Transverse colon (tissue), 4 donors: Measurements from ENCODE around the gene CRACDL. TPM values are rescaled to one million over a fixed set of nuclear protein-coding genes. Genes with fewer than 3 reads are reported as not detected.

Experiments
- DNase-seq: peaks from one replicate; pipeline ENCODE4 v3.0.0-alpha.2; 2019
- H3K27ac ChIP-seq, 4 donors: fragments of 200-600 bp; sonication (generic); 2 replicates each; pipeline ENCODE4 v1.5.1; 2016 to 2018; ENCODE audit warnings: inconsistent platforms in 4 of 4
- H3K27me3 ChIP-seq: fragments of 200-600 bp; sonication (generic); 2 replicates; pipeline ENCODE4 v1.5.1; 2017; ENCODE audit warnings: inconsistent platforms
- H3K36me3 ChIP-seq, 4 donors: fragments of 200-600 bp; sonication (generic); 2 replicates each; pipeline ENCODE4 v1.5.1; 2017 to 2019; ENCODE audit warnings: inconsistent platforms in 4 of 4
- H3K4me1 ChIP-seq, 4 donors: fragments of 200-600 bp; sonication (generic); 2 replicates each; pipeline ENCODE4 v1.5.1; 2017 to 2020; ENCODE audit warnings: inconsistent platforms in 4 of 4
- H3K4me3 ChIP-seq, 4 donors: fragments of 200-600 bp; sonication (generic); 1 replicate in 1 of 4; 2 replicates in 3 of 4; pipeline versions ENCODE4 v1.5.1 to v1.6.1; 2017 to 2019; ENCODE audit warnings: inconsistent platforms in 4 of 4
- H3K9me3 ChIP-seq, 2 donors: fragments of 200-600 bp; sonication (generic); 2 replicates each; pipeline ENCODE4 v1.5.1; 2017 to 2019; ENCODE audit warnings: inconsistent platforms in 2 of 2
- EP300 ChIP-seq: sonication (generic); formaldehyde crosslinking; IDR thresholded peaks from one replicate; pipeline ENCODE4 v1.6.1; 2017; ENCODE audit warnings: antibody characterized with exemption, low read depth
- POLR2A ChIP-seq: fragments of 450-650 bp; IDR thresholded peaks from one replicate; pipeline ENCODE4 v1.6.1; 2016; ENCODE audit warnings: antibody characterized with exemption, mild to moderate bottlenecking, moderate library complexity
- POLR2AphosphoS5 ChIP-seq, 3 donors: sonication (generic); formaldehyde crosslinking; IDR thresholded peaks; one replicate each; pipeline ENCODE4 v1.6.1; 2016; ENCODE audit warnings: antibody characterized with exemption in 3 of 3
- WGBS, 2 donors: methylation state at CpG; one replicate each; pipeline ENCODE4 v1.1.5; 2018; ENCODE audit warnings: low coverage in 1 of 2; 5-methylcytosine and 5-hydroxymethylcytosine counted together
- in situ Hi-C, 4 donors: fragments of 200-750 bp; cut with MboI; loops; one replicate each; pipeline versions ENCODE4 v1.15.0 to v1.15.1; 2017; ENCODE audit warnings: low sequenced_read_pairs in 3 of 4, low pct_ligation_motif_present in 1 of 4, low pct_unique_long_range_greater_than_20kb in 1 of 4
- intact Hi-C: fragments of 100-400 bp; cut with DNase I; formaldehyde crosslinking; loops from one replicate; pipeline ENCODE4 v1.15.1; 2023; ENCODE audit warnings: low total_unique reads
- total RNA-seq, 4 donors: library from RNA; depleted of rRNA; stranded (reverse); fragments of >200 nt; gene quantifications; one replicate each; pipeline ENCODE4 v1.1.0, GENCODE V29; 2016
- TF ChIP-seq, protein P1 (sequence below), 5 experiments: fragments of 200-600 bp in 3 of 5; fragments of 450-650 bp in 2 of 5; sonication (generic) in 3 of 5; IDR thresholded peaks; 1 replicate in 2 of 5; 2 replicates in 3 of 5; pipeline ENCODE4 v1.5.1; 2016 to 2017; ENCODE audit warnings: antibody characterized with exemption in 5 of 5, inconsistent platforms in 3 of 5, mild to moderate bottlenecking in 2 of 5, moderate library complexity in 1 of 5

Gene CRACDL
- total RNA-seq, 4 donors from 2014 or later, result 15.1 to 21.3 (median 16.9) TPM

DNA sequence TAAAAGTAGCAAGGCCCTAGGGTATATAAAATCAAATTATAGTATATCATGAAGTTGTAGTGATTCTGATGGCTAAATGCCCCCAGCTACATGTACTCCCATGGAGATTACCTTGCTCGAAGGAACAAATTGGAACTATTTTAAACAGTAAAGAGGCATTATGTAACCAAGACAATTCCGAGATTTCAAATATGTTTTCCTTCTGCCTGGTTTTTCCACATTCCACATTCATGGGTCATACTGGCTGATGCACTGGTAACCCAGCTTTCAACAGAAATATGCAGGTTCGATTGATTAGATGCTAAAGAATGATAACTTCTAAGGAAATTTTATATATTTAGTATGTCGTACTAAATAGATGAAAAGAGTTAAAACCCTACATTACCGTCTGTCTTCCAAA lies 142.8 kb downstream of the CRACDL start:
- H3K9me3 ChIP-seq, result no peaks in the 10 kb centered on the region
- 85 to 88% methylated on average over 5 of the region's 5 CpGs for WGBS, 2 donors
- H3K27me3 ChIP-seq, result no peaks in the 10 kb centered on the region
- no peaks in the 10 kb centered on the region for H3K4me1 ChIP-seq
- H3K27ac ChIP-seq, result no peak overlapping the region
- no peak for DNase-seq
- H3K4me3 ChIP-seq, result no peak overlapping the region
- in situ Hi-C loops, result no loop called here
- intact Hi-C loops, result loop anchor here (5.0 kb wide), 1 partner anchor 1061 kb away; no protein-coding TSS in a partner anchor
- no peak for TF ChIP-seq EP300
- TF ChIP-seq, protein P1, sequence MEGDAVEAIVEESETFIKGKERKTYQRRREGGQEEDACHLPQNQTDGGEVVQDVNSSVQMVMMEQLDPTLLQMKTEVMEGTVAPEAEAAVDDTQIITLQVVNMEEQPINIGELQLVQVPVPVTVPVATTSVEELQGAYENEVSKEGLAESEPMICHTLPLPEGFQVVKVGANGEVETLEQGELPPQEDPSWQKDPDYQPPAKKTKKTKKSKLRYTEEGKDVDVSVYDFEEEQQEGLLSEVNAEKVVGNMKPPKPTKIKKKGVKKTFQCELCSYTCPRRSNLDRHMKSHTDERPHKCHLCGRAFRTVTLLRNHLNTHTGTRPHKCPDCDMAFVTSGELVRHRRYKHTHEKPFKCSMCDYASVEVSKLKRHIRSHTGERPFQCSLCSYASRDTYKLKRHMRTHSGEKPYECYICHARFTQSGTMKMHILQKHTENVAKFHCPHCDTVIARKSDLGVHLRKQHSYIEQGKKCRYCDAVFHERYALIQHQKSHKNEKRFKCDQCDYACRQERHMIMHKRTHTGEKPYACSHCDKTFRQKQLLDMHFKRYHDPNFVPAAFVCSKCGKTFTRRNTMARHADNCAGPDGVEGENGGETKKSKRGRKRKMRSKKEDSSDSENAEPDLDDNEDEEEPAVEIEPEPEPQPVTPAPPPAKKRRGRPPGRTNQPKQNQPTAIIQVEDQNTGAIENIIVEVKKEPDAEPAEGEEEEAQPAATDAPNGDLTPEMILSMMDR (IDR thresholded peaks at IDR 0.05), result no peak
- TF ChIP-seq POLR2A, result no peak
- TF ChIP-seq POLR2AphosphoS5 (IDR thresholded peaks at IDR 0.05), result no peak
- H3K36me3 ChIP-seq, result no peaks in the 10 kb centered on the region

DNA sequence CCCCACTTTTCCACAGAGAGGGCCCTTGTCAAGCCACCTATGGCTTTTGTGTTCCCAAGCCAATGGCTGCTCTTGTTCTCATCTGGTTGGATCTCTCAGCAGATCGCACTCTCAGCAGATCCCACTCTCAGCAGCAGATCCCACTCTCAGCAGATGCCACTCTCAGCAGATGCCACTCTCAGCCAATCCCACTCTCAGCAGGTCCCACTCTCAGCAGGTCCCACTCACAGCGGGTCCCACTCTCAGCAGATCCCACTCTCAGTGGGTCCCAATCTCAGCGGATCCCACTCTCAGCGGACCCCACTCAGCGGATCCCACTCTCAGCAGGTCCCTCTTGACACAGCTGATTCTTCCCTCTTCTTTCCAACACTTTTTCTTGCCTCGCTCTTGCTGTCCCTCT lies 145.8 kb downstream of the CRACDL start:
- no peak for DNase-seq
- Histone ChIP-seq H3K9me3 (no peaks in the 10 kb centered on the region), H3K4me1 (no peaks in the 10 kb centered on the region), H3K27me3 (no peaks in the 10 kb centered on the region), H3K36me3 (no peaks in the 10 kb centered on the region), H3K27ac (no peak overlapping the region), H3K4me3 (no peak overlapping the region)
- 93 to 96% methylated on average over 6 of the region's 6 CpGs for WGBS, 2 donors
- in situ Hi-C loops (no loop called here), intact Hi-C loops (loop anchor here (5.0 kb wide), 1 partner anchor 1058 kb away; no protein-coding TSS in a partner anchor)
- TF ChIP-seq POLR2AphosphoS5 (IDR thresholded peaks at IDR 0.05), result no peak

DNA sequence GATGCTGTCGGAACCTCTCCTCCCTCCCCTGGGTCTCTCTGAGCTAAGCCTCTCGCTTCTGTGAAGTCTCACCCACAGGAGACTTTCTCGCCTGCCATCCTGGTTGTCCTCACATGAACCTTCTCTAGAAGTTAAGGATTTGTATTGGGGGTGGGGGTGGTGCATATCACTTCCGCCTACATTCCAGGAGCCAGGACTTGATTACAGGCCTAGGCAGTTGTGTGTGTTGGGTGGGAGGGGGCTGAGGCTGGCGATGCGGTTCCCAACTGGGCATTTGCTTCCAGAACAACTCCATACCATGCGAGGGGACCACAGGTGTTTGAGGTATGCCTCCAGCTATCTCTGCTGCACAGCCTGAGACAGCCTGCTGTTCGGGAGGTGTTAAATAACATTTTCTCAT lies 148.3 kb downstream of the CRACDL start:
- Histone ChIP-seq H3K4me3 (no peak overlapping the region), H3K36me3 (no peaks in the 10 kb centered on the region), H3K27me3 (no peaks in the 10 kb centered on the region), H3K4me1 (no peaks in the 10 kb centered on the region), H3K9me3 (peaks cover 0 to 1% of the 10 kb centered on the region in 2 donors), H3K27ac (no peak overlapping the region)
- no peak for DNase-seq
- WGBS, 2 donors, result 80 to 83% methylated on average over 6 to 8 of the region's 8 CpGs
- TF ChIP-seq EP300, result no peak
- TF ChIP-seq, protein P1 (IDR thresholded peaks at IDR 0.05), result no peak
- TF ChIP-seq POLR2AphosphoS5 (IDR thresholded peaks at IDR 0.05), result no peak
- TF ChIP-seq POLR2A, result no peak
- in situ Hi-C loops (no loop called here), intact Hi-C loops (no loop called here)

DNA sequence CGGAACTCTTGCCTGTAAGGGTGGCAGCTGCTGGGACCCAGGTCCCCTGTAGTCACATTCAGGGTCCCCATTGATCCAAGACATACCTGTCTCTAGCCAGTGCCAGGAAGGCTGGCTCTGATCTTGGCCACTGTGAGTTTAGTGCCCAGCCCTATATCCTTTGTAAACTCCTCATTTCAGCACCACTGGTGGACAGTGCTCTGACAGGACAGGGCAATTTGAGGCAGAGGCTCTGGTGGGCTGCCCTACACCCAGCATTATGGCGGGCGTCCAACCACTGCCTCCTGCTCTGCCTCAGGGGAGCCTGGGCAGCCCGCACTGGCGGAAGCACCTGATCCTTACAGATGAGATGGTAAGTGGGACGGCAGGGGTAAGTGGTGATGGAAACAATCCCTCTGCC lies 149.8 kb downstream of the CRACDL start:
- no peak overlapping the region for H3K4me3 ChIP-seq
- H3K27ac ChIP-seq, result no peak overlapping the region
- no peak for DNase-seq
- in situ Hi-C loops (no loop called here), intact Hi-C loops (no loop called here)
- H3K27me3 ChIP-seq, result no peaks in the 10 kb centered on the region
- 93% methylated on average over 6 of the region's 6 CpGs; no CpG with 5 or more reads in 1 of the 2 donors for WGBS, 2 donors
- H3K4me1 ChIP-seq, result no peaks in the 10 kb centered on the region
- no peak for TF ChIP-seq POLR2AphosphoS5 (IDR thresholded peaks at IDR 0.05)
- TF ChIP-seq, protein P1 (IDR thresholded peaks at IDR 0.05), result no peak
- no peak for TF ChIP-seq EP300
- no peak for TF ChIP-seq POLR2A
- H3K9me3 ChIP-seq, result peaks cover 8 to 16% of the 10 kb centered on the region in 2 donors
- H3K36me3 ChIP-seq, result no peaks in the 10 kb centered on the region

DNA sequence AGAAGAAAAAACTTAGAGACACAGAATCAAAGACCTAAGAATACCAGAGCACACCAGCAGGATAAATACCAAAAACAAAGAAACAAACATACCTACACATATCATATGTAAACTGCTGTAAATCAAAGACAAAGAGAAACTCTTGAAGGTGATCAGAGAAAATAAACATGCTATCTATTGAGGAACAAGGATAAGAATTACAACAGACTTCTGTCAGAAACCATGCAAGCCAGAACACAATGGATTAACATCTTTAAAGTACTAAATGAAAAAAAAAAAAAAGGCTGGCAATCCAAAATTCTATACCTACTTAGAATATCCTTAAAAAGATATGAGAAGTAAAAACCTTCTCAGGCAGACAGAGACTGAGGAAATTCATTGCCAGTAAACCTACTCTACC lies 153.5 kb downstream of the CRACDL start:
- intact Hi-C loops, result no loop called here
- TF ChIP-seq POLR2AphosphoS5 (IDR thresholded peaks at IDR 0.05) (no peak), EP300 (no peak), POLR2A (no peak)
- TF ChIP-seq, protein P1 (IDR thresholded peaks at IDR 0.05), result no peak
- Histone ChIP-seq H3K4me3 (no peak overlapping the region), H3K27ac (no peak overlapping the region), H3K9me3 (peaks cover 8 to 21% of the 10 kb centered on the region in 2 donors), H3K4me1 (no peaks in the 10 kb centered on the region), H3K36me3 (no peaks in the 10 kb centered on the region), H3K27me3 (no peaks in the 10 kb centered on the region)
- DNase-seq, result no peak
- in situ Hi-C loops, result no loop called here
